ENCODE measurements around the gene PRPH2.

PRPH2 gene

GRCh38 chr6:42722497-42722896, at the start of gene PRPH2:
Gene PRPH2 (minus strand): TSS chr6:42722597. CDS start chr6:42722334, 263 bp downstream.
- no peak for DNase-seq

- peak; percentile 80 for DNase-seq
Observed at GRCh38 chr6:42771741-42772100, 49.3 kb upstream of the PRPH2 start.

GRCh38 chr6:42769836-42770235, 47.4 kb upstream of the PRPH2 start:
- DNase-seq: no peak

- no peak for DNase-seq
Observed at GRCh38 chr6:42769051-42769450, 46.7 kb upstream of the PRPH2 start.

GRCh38 chr6:42766163-42766670, 43.8 kb upstream of the PRPH2 start:
- no peak for DNase-seq

GRCh38 chr6:42764911-42765648, 42.7 kb upstream of the PRPH2 start:
- DNase-seq: no peak

GRCh38 chr6:42762950-42763349, 40.6 kb upstream of the PRPH2 start:
- DNase-seq: no peak

- DNase-seq: no peak
Observed at GRCh38 chr6:42762426-42762859, 40.0 kb upstream of the PRPH2 start.

GRCh38 chr6:42761287-42762067, 39.1 kb upstream of the PRPH2 start:
- DNase-seq: no peak

GRCh38 chr6:42758756-42759430, 36.5 kb upstream of the PRPH2 start:
- DNase-seq: no peak

- DNase-seq: no peak
Observed at GRCh38 chr6:42756722-42757121, 34.3 kb upstream of the PRPH2 start.

- no peak for DNase-seq
Observed at GRCh38 chr6:42754759-42755158, 32.4 kb upstream of the PRPH2 start.

GRCh38 chr6:42751055-42751454, 28.7 kb upstream of the PRPH2 start:
- DNase-seq: no peak

GRCh38 chr6:42748203-42748898, 26.0 kb upstream of the PRPH2 start:
- no peak for DNase-seq

GRCh38 chr6:42746463-42747391, 24.3 kb upstream of the PRPH2 start:
- DNase-seq: peak; percentile 89

GRCh38 chr6:42745640-42746462, 23.5 kb upstream of the PRPH2 start, which contains the start of gene TBCC:
Gene TBCC (minus strand): TSS chr6:42746103. CDS start chr6:42746073, 30 bp downstream.
- DNase-seq: peak; percentile 97

GRCh38 chr6:42745083-42745639, 22.8 kb upstream of the PRPH2 start:
- peak; percentile 52 for DNase-seq

- DNase-seq: no peak
Observed at GRCh38 chr6:42744351-42744893, 22.0 kb upstream of the PRPH2 start.

GRCh38 chr6:42742116-42742894, 19.9 kb upstream of the PRPH2 start:
- DNase-seq: no peak

Measured in CD4-positive, alpha-beta T cell treated with Interleukin-12 subunit alpha and Interleukin-12 subunit beta, for 1 hour (primary cell).